Measurements from ENCODE around the gene SH2D3C.

Gene SH2D3C, protein sequence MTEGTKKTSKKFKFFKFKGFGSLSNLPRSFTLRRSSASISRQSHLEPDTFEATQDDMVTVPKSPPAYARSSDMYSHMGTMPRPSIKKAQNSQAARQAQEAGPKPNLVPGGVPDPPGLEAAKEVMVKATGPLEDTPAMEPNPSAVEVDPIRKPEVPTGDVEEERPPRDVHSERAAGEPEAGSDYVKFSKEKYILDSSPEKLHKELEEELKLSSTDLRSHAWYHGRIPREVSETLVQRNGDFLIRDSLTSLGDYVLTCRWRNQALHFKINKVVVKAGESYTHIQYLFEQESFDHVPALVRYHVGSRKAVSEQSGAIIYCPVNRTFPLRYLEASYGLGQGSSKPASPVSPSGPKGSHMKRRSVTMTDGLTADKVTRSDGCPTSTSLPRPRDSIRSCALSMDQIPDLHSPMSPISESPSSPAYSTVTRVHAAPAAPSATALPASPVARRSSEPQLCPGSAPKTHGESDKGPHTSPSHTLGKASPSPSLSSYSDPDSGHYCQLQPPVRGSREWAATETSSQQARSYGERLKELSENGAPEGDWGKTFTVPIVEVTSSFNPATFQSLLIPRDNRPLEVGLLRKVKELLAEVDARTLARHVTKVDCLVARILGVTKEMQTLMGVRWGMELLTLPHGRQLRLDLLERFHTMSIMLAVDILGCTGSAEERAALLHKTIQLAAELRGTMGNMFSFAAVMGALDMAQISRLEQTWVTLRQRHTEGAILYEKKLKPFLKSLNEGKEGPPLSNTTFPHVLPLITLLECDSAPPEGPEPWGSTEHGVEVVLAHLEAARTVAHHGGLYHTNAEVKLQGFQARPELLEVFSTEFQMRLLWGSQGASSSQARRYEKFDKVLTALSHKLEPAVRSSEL

DNA sequence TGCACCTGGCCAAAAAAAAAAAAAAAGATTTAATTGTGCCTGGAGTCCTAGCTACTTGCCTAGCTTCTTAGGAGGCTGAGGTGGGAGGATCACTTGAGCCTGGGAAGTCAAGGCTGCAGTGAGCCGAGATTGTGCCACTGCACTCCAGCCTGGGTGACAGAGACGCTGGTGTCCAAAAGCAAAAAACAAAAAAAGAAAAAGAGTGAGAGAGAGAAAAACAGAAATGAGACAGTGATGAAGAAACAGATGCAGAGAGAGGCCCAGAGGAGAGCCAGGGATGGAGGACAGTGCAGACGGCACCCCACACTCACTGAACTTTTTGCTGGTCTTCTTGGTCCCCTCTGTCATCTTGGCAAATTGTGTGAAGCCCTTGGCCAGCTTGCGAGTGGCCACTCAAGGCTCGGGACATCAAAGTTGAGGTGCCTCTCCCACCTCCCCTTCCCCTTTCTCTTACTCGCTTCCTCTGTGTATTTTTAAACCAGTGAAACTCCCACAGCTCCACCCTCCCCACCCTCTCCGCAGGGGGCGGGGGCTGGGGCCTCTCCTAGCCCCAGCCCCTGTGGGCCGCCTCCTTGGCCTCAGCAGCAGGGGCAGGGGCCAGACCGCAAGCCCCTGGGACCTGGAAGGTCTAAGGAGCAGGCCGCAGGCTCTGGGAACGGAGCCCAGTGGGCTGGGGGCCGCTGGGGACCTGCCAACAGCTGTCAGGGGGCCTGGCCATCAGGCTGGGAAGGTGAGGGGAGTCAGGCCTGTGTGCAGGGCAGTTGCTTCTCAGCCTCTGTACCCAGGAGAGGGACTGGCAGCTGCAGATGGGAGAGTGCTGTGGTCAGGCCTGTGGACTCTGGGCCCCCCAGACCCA is at the start of gene SH2D3C:
Gene SH2D3C (minus strand): TSS at position 387 of the 856 bp plus-strand sequence. CDS start 39 bp downstream, at position 348.
- Histone ChIP-seq H3K9ac (peak within 1 kb of the TSS; percentile 85), H3K4me2 (peak within 1 kb of the TSS; percentile 98)

DNA sequence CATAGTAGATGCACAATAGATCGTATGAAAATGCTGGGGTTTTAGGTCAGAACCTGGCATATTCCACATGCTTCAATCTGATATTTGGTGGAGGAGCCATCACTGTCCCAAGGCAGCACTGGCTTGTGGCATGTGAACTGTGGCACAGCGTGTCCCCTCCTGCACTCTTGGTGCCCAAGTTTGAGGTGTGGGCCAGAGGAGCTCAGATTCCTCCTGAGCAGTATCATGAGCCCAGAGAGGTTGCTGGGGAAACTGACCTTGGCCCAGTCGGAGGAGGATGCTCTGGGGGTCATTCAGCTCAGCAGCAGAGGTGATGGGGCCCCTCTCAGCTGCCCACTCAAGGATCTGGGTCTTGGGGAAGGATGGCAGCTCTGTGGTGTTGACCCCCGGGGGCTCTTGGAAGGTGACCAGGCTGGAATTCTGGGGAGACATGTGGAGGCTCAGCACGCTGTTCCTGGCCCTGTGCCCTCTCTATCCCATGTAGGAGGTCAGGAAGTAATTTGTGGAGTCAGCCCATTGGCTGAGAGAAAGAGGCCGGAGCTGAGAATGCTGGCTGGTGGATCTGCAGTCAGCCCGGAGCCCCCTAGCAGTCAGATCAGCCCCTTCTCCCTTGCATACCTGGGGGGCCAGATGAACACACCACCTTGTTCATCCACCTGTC is 47.9 kb upstream of the SH2D3C start:
- Histone ChIP-seq H4K20me1 (ENCODE audit: insufficient read depth) (no peaks in the 10 kb centered on the region), H3K36me3 (ENCODE audit: insufficient read depth) (no peaks in the 10 kb centered on the region), H3K9ac (no peak overlapping the region), H3K27ac (no peak overlapping the region), H3K4me1 (ENCODE audit: low read depth, poor library complexity, severe bottlenecking) (no peaks in the 10 kb centered on the region), H3K27me3 (ENCODE audit: insufficient read depth, low read depth) (no peaks in the 10 kb centered on the region), H3K4me3 (IDR thresholded peaks at IDR 0.05; ENCODE audit: insufficient read depth, low read depth, low read length) (no peak overlapping the region), H3K4me2 (no peak overlapping the region), H3K79me2 (ENCODE audit: insufficient read depth, low read depth) (no peaks in the 10 kb centered on the region), H2AFZ (ENCODE audit: low read depth) (no peak overlapping the region)
- TF ChIP-seq, protein P1, sequence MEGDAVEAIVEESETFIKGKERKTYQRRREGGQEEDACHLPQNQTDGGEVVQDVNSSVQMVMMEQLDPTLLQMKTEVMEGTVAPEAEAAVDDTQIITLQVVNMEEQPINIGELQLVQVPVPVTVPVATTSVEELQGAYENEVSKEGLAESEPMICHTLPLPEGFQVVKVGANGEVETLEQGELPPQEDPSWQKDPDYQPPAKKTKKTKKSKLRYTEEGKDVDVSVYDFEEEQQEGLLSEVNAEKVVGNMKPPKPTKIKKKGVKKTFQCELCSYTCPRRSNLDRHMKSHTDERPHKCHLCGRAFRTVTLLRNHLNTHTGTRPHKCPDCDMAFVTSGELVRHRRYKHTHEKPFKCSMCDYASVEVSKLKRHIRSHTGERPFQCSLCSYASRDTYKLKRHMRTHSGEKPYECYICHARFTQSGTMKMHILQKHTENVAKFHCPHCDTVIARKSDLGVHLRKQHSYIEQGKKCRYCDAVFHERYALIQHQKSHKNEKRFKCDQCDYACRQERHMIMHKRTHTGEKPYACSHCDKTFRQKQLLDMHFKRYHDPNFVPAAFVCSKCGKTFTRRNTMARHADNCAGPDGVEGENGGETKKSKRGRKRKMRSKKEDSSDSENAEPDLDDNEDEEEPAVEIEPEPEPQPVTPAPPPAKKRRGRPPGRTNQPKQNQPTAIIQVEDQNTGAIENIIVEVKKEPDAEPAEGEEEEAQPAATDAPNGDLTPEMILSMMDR (conservative IDR thresholded peaks at IDR 0.05; ENCODE audit: low read depth, low read length) = no peak

More for the DNA sequence above, at the start of gene SH2D3C:
- TF ChIP-seq, protein P1 (conservative IDR thresholded peaks at IDR 0.05; ENCODE audit: low read depth, low read length) = no peak
- peak within 1 kb of the TSS; percentile 29; the same call in 1 of the 2 replicates for H2AFZ ChIP-seq (ENCODE audit: low read depth)
- H3K36me3 ChIP-seq (ENCODE audit: insufficient read depth) = no peaks in the 10 kb centered on the region
- H3K27ac ChIP-seq = peak within 1 kb of the TSS; percentile 98
- peaks cover 31% of the 10 kb centered on the region for H3K79me2 ChIP-seq (ENCODE audit: insufficient read depth, low read depth)
- H3K4me3 ChIP-seq (IDR thresholded peaks at IDR 0.05; ENCODE audit: insufficient read depth, low read depth, low read length) = no peak within 1 kb of the TSS
- H4K20me1 ChIP-seq (ENCODE audit: insufficient read depth) = no peaks in the 10 kb centered on the region
- peaks cover 62% of the 10 kb centered on the region for H3K4me1 ChIP-seq (ENCODE audit: low read depth, poor library complexity, severe bottlenecking)
- H3K27me3 ChIP-seq (ENCODE audit: insufficient read depth, low read depth) = no peaks in the 10 kb centered on the region

DNA sequence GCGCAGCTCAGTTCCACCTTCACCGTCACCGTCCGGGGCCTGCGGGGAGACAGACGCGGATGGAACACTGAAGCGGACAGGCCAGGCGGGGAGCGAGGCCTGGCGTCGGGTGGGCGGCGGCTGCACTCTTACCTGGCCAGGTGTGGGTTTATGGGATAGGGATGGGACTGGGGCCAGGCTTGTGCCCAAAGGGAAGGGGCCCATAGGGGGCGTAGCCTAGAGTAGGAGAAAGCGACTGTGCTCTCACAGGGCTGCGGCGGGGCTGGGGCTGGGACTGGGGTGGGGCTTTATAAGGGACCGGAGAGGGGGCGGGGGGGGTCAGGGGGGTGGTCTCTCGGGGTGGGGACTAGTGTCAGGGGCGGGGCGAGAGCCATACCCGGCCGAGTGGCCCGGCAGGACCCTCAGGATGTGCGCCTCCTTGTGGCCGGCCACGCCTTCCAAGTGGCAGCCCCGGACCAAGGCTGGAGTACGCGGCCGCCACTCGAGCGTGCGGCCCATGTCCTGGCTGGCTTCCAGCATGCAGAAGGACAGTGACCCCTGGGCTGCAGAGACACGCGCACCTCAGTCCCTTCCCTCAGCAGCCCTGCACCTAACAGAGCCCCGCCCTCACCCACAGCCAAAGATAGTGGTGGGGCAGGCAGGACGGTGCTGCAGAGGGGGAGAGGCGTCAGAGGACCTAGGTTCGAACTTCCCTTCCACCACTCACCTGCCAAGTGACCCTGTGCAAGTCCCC is 47.0 kb upstream of the SH2D3C start:
- H3K4me1 ChIP-seq (ENCODE audit: low read depth, poor library complexity, severe bottlenecking) = no peaks in the 10 kb centered on the region
- no peaks in the 10 kb centered on the region for H3K27me3 ChIP-seq (ENCODE audit: insufficient read depth, low read depth)
- TF ChIP-seq, protein P1 (conservative IDR thresholded peaks at IDR 0.05; ENCODE audit: low read depth, low read length) = no peak
- no peak overlapping the region for H3K9ac ChIP-seq
- H3K27ac ChIP-seq = no peak overlapping the region
- H3K4me3 ChIP-seq (IDR thresholded peaks at IDR 0.05; ENCODE audit: insufficient read depth, low read depth, low read length) = no peak overlapping the region
- H3K79me2 ChIP-seq (ENCODE audit: insufficient read depth, low read depth) = no peaks in the 10 kb centered on the region
- no peaks in the 10 kb centered on the region for H4K20me1 ChIP-seq (ENCODE audit: insufficient read depth)
- no peaks in the 10 kb centered on the region for H3K36me3 ChIP-seq (ENCODE audit: insufficient read depth)
- H3K4me2 ChIP-seq = no peak overlapping the region
- H2AFZ ChIP-seq (ENCODE audit: low read depth) = no peak overlapping the region
